Right ventricle myocardium inferior (tissue), 1 donor: ENCODE data around the gene WBP11. TPM values are rescaled to one million over a fixed set of nuclear protein-coding genes. Genes with fewer than 3 reads are reported as not detected.

Experiments used
- ATAC-seq: fragments of 200-7000 bp; cut with Tn5 transposase; one replicate; pipeline ENCODE4 v1.9.1; 2020; ENCODE audit warnings: mild to moderate bottlenecking, moderate library complexity
- DNase-seq: peaks from one replicate; pipeline ENCODE4 v3.0.0; 2021; ENCODE audit errors: missing footprints
- intact Hi-C: fragments of 100-400 bp; cut with DNase I; formaldehyde crosslinking; loops from one replicate; pipeline ENCODE4 v1.11.0; 2022
- total RNA-seq: library from RNA; stranded (reverse); fragmentation: NEBNext Ultra II Directional; extraction: Animal tissue kit (Norgen Biotek cat#: 25700); gene quantifications from one replicate; pipeline ENCODE4 v1.2.1, GENCODE V29; 2021
- donor health status: DM: no; HTN: yes; CAD: no; lungs with severe emphysema.

Gene WBP11
- total RNA-seq, 1 donor from 2014 or later, result 48.0 TPM

- DNase-seq, result no peak
- no peak for ATAC-seq
- intact Hi-C loops, result no loop called here
Observed at GRCh38 chr12:14828892-14829291, 25.6 kb upstream of the WBP11 start.

GRCh38 chr12:14827043-14827442 lies 23.8 kb upstream of the WBP11 start:
- DNase-seq (no peak), ATAC-seq (no peak)
- intact Hi-C loops, result no loop called here

DNA sequence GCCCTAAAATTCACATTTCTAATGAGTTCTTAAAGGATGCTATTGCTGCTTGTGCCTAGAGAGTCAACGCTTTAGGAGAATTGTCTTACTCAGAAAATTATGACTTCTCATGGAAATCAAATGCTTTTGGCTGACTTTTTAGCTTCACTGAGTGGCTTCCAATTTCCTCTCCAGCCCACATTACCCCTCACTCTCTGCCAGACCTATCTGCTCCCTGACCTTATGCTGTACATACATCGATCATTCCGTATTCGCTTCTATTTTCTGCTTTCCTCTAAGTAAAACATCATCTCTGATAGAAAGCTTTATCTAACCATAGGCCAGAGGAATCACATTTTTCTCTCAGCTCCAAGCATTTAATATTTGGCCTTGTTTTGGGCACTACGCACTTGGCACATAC lies 23.2 kb upstream of the WBP11 start:
- ATAC-seq, result no peak
- intact Hi-C loops, result no loop called here
- DNase-seq, result no peak

DNA sequence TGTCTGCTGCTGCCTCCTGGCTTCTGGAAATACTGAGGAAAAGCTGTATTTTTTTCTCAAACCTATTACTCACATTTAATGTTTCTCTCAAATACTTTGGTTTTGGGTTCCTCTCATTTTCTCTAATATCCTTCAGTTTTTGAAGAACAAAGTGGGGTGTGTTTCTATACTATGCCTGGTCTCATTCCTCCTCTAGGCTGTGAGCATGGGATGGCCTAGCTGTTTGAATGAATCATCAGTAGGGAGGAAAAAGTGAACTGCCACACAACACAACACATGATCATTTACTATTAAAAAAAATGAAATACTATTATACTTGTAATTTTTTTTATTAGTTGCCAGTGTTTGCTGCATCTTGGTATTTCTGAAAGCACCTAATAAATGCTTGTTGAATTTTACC lies 22.0 kb upstream of the WBP11 start:
- no peak for ATAC-seq
- DNase-seq, result no peak
- intact Hi-C loops, result no loop called here

DNA sequence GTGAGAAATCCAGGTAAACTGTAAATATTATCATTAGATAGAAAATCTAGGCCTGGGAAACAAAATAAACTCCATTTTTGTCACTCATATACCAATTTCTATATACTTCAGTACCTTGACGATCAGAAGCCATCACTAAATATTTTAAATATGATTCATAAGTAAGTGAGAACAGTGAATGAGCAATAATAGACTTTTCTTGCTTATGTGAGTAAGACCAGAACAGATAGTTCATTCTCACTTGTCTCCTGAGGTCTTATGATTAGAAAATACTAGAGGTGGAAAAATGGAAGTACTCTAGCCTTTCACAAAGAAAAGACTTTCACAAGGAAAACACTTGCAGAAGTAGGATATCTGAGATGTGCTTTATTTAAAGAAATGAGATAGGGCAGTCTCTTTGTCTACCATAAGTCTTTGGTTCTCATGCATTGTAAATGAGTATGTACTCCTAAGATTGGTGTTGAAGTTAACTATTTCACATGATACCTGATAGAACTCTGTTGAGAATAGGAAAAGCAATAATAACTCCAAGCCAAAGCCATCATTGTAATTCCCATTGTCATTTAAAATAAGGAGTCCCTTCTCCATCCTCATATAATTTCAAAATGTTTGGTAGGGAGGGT lies 20.8 kb upstream of the WBP11 start:
- intact Hi-C loops, result no loop called here
- no peak for DNase-seq
- no peak for ATAC-seq

GRCh38 chr12:14814014-14814413 lies 10.7 kb upstream of the WBP11 start, which contains the start of gene SMCO3:
Gene SMCO3 (minus strand): TSS chr12:14814182. CDS start chr12:14806680, 7,502 bp downstream.
- ATAC-seq, result no peak
- no peak for DNase-seq
- intact Hi-C loops, result loop anchor here (5.0 kb wide), 1 partner anchor 408 kb away; the partner anchor contains the start of gene RERG

- intact Hi-C loops, result loop anchor here (5.0 kb wide), 1 partner anchor 411 kb away; the partner anchor contains the start of gene RERG
- ATAC-seq (no peak), DNase-seq (no peak)
Observed at GRCh38 chr12:14811486-14811885, 8.2 kb upstream of the WBP11 start.

GRCh38 chr12:14810953-14811483 lies 7.7 kb upstream of the WBP11 start:
- DNase-seq (no peak), ATAC-seq (no peak)
- intact Hi-C loops, result loop anchor here (5.0 kb wide), 1 partner anchor 411 kb away; the partner anchor contains the start of gene RERG

- ATAC-seq (no peak), DNase-seq (no peak)
- intact Hi-C loops, result loop anchor here (5.0 kb wide), 1 partner anchor 412 kb away; the partner anchor contains the start of gene RERG
Observed at GRCh38 chr12:14810167-14810952, 7.1 kb upstream of the WBP11 start.

- intact Hi-C loops, result loop anchor here (1.0 to 2.0 kb wide), 2 partner anchors 29 to 189 kb away; a partner anchor contains a TSS
- DNase-seq, result no peak
- peak; percentile 26 for ATAC-seq
Observed at GRCh38 chr12:14803830-14804160, 517 bp upstream of the WBP11 start.

- intact Hi-C loops, result loop anchor here (1.0 to 2.0 kb wide), 2 partner anchors 28 to 190 kb away; a partner anchor contains a TSS
- ATAC-seq, result no peak
- no peak for DNase-seq
Observed at GRCh38 chr12:14802721-14803010, 612 bp downstream of the WBP11 start.

GRCh38 chr12:14802247-14802646 lies 1.0 kb downstream of the WBP11 start:
- DNase-seq (no peak), ATAC-seq (no peak)
- intact Hi-C loops, result loop anchor here (2.0 kb wide), 1 partner anchor 27 kb away; a partner anchor contains a TSS

GRCh38 chr12:14795028-14795448 lies 8.2 kb downstream of the WBP11 start:
- ATAC-seq (peak; percentile 82), DNase-seq (no peak)
- intact Hi-C loops, result no loop called here

GRCh38 chr12:14785568-14785967 lies 17.7 kb downstream of the WBP11 start:
- ATAC-seq (no peak), DNase-seq (no peak)
- intact Hi-C loops, result no loop called here

DNA sequence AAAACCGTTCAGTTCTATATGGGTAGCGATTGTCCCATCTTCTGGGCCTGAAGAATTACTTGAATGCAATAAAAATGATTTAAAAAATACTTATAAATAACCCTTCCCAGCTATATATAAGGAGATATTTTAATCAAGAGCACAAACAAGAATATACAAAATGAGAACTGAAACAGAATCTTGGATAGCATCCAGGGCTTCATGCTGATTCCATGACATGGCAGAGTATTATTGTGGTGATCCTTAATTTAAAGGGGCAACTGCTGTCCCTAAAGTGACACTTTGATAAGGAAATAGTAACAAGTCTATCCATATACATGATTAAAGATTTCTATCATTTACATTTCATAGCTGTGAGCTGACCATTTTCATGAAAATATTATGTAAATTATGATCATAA lies 18.8 kb downstream of the WBP11 start:
- intact Hi-C loops, result no loop called here
- ATAC-seq, result no peak

DNA sequence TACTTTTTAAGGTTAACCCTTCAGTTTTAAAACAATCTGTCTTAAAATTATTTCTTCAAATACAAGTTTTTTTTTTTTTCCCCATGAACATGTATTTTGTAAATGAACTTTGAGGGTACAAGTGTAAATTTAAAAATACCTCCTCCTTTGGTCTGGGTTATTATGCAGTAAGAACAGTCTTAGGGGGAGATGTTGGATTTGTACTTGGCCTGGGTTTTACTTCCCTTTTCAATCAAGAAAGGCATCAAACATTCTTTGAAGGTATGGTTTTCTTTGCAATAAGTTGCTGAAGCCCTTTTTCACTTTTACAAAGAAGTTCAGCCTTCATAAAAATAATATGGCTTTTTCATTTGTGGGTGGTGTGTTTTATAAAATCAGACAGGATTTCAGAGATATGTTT lies 20.5 kb downstream of the WBP11 start:
- intact Hi-C loops, result no loop called here
- ATAC-seq, result no peak
- no peak for DNase-seq

More for the DNA sequence above, 18.8 kb downstream of the WBP11 start:
- DNase-seq, result no peak

GRCh38 chr12:14781563-14781962 lies 21.7 kb downstream of the WBP11 start:
- ATAC-seq, result no peak
- intact Hi-C loops, result no loop called here
- no peak for DNase-seq

GRCh38 chr12:14780859-14781258 lies 22.4 kb downstream of the WBP11 start:
- intact Hi-C loops, result no loop called here

DNA sequence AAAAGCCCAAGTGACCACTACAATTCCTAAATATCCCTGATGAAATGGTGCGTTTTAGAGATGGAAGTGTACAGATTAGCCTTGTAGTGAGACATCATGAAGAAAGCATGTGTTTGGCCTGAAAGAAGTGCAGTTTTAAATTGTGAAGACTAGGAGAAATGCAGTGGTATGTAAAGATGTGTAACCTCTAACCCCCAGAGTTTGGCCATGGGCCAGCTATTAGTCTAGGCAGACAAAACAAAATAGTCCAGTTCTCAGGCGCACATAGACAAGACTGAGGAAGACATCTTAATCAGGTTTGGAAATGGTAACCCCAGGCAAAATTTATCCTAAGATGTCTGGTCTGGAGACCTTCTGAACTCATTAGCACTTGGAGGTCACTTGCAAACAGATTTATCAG lies 23.4 kb downstream of the WBP11 start:
- no peak for ATAC-seq
- intact Hi-C loops, result no loop called here

More at GRCh38 chr12:14780859-14781258, 22.4 kb downstream of the WBP11 start:
- ATAC-seq (no peak), DNase-seq (no peak)

DNA sequence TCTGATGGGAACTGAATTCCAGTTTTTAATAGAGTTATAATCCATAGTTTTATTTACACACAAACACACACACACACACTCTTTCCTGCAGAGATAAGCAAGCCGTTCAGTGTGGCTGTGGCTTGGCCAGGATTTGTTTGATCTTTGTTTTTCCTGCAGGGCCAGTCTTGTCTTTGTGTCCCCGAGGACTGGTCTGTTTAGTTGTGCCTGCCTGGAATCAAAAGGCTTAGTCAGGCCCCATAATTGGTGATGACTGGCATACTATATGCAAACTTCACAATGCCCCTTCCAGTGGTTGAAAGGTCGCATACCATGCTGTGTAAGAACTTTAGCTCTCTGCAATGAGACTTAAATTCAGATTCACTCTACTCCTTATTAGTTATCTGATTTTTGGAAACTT lies 26.0 kb downstream of the WBP11 start:
- DNase-seq, result no peak
- intact Hi-C loops, result no loop called here
- ATAC-seq, result no peak

More for the DNA sequence above, 23.4 kb downstream of the WBP11 start:
- DNase-seq, result no peak
